ENCODE measurements around the gene MEIOC.

- TF ChIP-seq POLR2AphosphoS5 (IDR thresholded peaks at IDR 0.05) = no peak
- TF ChIP-seq, protein P1, sequence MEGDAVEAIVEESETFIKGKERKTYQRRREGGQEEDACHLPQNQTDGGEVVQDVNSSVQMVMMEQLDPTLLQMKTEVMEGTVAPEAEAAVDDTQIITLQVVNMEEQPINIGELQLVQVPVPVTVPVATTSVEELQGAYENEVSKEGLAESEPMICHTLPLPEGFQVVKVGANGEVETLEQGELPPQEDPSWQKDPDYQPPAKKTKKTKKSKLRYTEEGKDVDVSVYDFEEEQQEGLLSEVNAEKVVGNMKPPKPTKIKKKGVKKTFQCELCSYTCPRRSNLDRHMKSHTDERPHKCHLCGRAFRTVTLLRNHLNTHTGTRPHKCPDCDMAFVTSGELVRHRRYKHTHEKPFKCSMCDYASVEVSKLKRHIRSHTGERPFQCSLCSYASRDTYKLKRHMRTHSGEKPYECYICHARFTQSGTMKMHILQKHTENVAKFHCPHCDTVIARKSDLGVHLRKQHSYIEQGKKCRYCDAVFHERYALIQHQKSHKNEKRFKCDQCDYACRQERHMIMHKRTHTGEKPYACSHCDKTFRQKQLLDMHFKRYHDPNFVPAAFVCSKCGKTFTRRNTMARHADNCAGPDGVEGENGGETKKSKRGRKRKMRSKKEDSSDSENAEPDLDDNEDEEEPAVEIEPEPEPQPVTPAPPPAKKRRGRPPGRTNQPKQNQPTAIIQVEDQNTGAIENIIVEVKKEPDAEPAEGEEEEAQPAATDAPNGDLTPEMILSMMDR (IDR thresholded peaks at IDR 0.05) = no peak
- TF ChIP-seq POLR2A (IDR thresholded peaks at IDR 0.05) = no peak
- TF ChIP-seq EP300 (IDR thresholded peaks at IDR 0.05) = no peak
These were observed 51.6 kb downstream of the MEIOC start for GRCh38 chr17:44707755-44708400.
